ENCODE measurements around the gene RAMP2. TPM values are rescaled to one million over a fixed set of nuclear protein-coding genes. Genes with fewer than 3 reads are reported as not detected.

The RAMP2 gene
- total and polyA plus RNA-seq, 2 experiments from 2014 or later: 8.8 to 29.5 TPM

DNA sequence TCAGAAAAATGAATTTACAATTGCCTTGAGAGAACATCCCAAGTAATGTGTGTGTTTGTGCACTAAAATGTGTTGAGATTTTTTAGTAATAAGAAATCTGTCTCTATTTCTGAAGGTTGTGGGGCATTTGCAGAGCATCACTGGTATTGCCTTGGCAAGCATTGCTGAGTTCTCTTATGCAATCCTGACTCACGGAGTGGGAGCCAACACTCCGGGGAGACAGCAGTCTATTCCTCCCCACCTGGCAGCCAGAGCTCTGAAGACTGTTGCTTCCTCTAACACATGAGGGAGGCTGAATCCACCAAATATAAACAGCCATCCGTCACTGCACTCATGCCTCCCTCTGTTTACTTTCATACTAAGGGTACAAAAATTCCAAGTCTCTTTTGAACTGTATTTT is 48.2 kb downstream of the RAMP2 start:
- Mint-ChIP-seq H3K27ac (no peak overlapping the region), H3K4me1 (no peaks in the 10 kb centered on the region)
- H4K20me1 ChIP-seq (replicated peaks; ENCODE audit: insufficient read depth): peaks cover 5% of the 10 kb centered on the region

More for the DNA sequence above, 48.2 kb downstream of the RAMP2 start:
- ATAC-seq (no peak), DNase-seq (ENCODE audit: low spot score) (no peak)
- H3K27ac ChIP-seq (ENCODE audit: low read depth): no peak overlapping the region
- no peaks in the 10 kb centered on the region for H3K9me2 ChIP-seq (ENCODE audit: insufficient read depth)
- H3K4me1 ChIP-seq (ENCODE audit: insufficient read depth): no peaks in the 10 kb centered on the region
- Mint-ChIP-seq H3K36me3 (ENCODE audit: low read depth) (peaks cover 14% of the 10 kb centered on the region), H3K9me3 (no peaks in the 10 kb centered on the region), H3K27me3 (ENCODE audit: insufficient read depth, low read depth, poor library complexity) (no peaks in the 10 kb centered on the region), H3K4me3 (no peak overlapping the region)
- H3F3A ChIP-seq (replicated peaks; ENCODE audit: low read depth): no peaks in the 10 kb centered on the region
- H3K4me3 ChIP-seq: no peak overlapping the region
- H3K79me2 ChIP-seq (replicated peaks; ENCODE audit: insufficient read depth): no peaks in the 10 kb centered on the region
- no peak overlapping the region for H3K4me2 ChIP-seq
- TF ChIP-seq EZH2phosphoT487 (IDR thresholded peaks at IDR 0.05; ENCODE audit: unreplicated experiment): no peak
- peaks cover 12% of the 10 kb centered on the region for H3K36me3 ChIP-seq (ENCODE audit: insufficient read depth)
- no peaks in the 10 kb centered on the region for H3K27me3 ChIP-seq (ENCODE audit: insufficient read depth)
- H2AFZ ChIP-seq: no peak overlapping the region

Small RNAs within 50 kb of the gene (small RNA-seq; reads per million reads assigned to genes)
- gene HMGN2P15 (ENCODE audit: low replicate concordance): not detected

Other genes with a start within 250 kb of the RAMP2 start
- 21.9 and 31.2 TPM in 2 replicates for gene NAGLU, start 225.0 kb upstream of the RAMP2 start, total RNA-seq (2014; rRNA removed; shearing (Covaris generic))
- gene NAGLU, start 225.0 kb upstream of the RAMP2 start, polyA plus RNA-seq (2016; fragmentation: Nextera tagmentation; extraction: Ambion mirVana): 12.0 and 13.0 TPM in 2 replicates
- gene HSD17B1, start 208.3 kb upstream of the RAMP2 start, total RNA-seq (2014; rRNA removed; shearing (Covaris generic)): 0.97 and 1.7 TPM in 2 replicates
- 1.7 and 1.8 TPM in 2 replicates for gene HSD17B1, start 208.3 kb upstream of the RAMP2 start, polyA plus RNA-seq (2016; fragmentation: Nextera tagmentation; extraction: Ambion mirVana)
- gene COASY, start 199.1 kb upstream of the RAMP2 start, total RNA-seq (2014; rRNA removed; shearing (Covaris generic)): 60.1 and 62.0 TPM in 2 replicates
- gene COASY, start 199.1 kb upstream of the RAMP2 start, polyA plus RNA-seq (2016; fragmentation: Nextera tagmentation; extraction: Ambion mirVana): 72.1 and 77.5 TPM in 2 replicates
- gene MLX, start 194.1 kb upstream of the RAMP2 start, total RNA-seq (2014; rRNA removed; shearing (Covaris generic)): 23.3 and 34.1 TPM in 2 replicates
- 28.8 and 33.2 TPM in 2 replicates for gene MLX, start 194.1 kb upstream of the RAMP2 start, polyA plus RNA-seq (2016; fragmentation: Nextera tagmentation; extraction: Ambion mirVana)
- gene PSMC3IP, start 183.5 kb upstream of the RAMP2 start, total RNA-seq (2014; rRNA removed; shearing (Covaris generic)): 14.7 and 18.5 TPM in 2 replicates
- 29.5 and 32.7 TPM in 2 replicates for gene PSMC3IP, start 183.5 kb upstream of the RAMP2 start, polyA plus RNA-seq (2016; fragmentation: Nextera tagmentation; extraction: Ambion mirVana)
- gene RETREG3, start 151.9 kb upstream of the RAMP2 start, total RNA-seq (2014; rRNA removed; shearing (Covaris generic)): 35.4 and 38.2 TPM in 2 replicates
- gene RETREG3, start 151.9 kb upstream of the RAMP2 start, polyA plus RNA-seq (2016; fragmentation: Nextera tagmentation; extraction: Ambion mirVana): 8.0 and 10.5 TPM in 2 replicates
- gene TUBG1, start 151.5 kb upstream of the RAMP2 start, total RNA-seq (2014; rRNA removed; shearing (Covaris generic)): 82.8 and 101 TPM in 2 replicates
- gene TUBG1, start 151.5 kb upstream of the RAMP2 start, polyA plus RNA-seq (2016; fragmentation: Nextera tagmentation; extraction: Ambion mirVana): 110 and 117 TPM in 2 replicates
- gene TUBG2, start 101.9 kb upstream of the RAMP2 start, total RNA-seq (2014; rRNA removed; shearing (Covaris generic)): 15.3 and 18.2 TPM in 2 replicates
- gene TUBG2, start 101.9 kb upstream of the RAMP2 start, polyA plus RNA-seq (2016; fragmentation: Nextera tagmentation; extraction: Ambion mirVana): 16.5 and 19.0 TPM in 2 replicates
- 24.2 and 24.8 TPM in 2 replicates for gene PLEKHH3, start 84.2 kb upstream of the RAMP2 start, total RNA-seq (2014; rRNA removed; shearing (Covaris generic))
- 10.9 and 13.8 TPM in 2 replicates for gene PLEKHH3, start 84.2 kb upstream of the RAMP2 start, polyA plus RNA-seq (2016; fragmentation: Nextera tagmentation; extraction: Ambion mirVana)
- 1.1 and 1.7 TPM in 2 replicates for gene CCR10, start 79.4 kb upstream of the RAMP2 start, total RNA-seq (2014; rRNA removed; shearing (Covaris generic))
- gene CCR10, start 79.4 kb upstream of the RAMP2 start, polyA plus RNA-seq (2016; fragmentation: Nextera tagmentation; extraction: Ambion mirVana): 2.7 and 3.0 TPM in 2 replicates
- 2.9 and 5.0 TPM in 2 replicates for gene CNTNAP1, start 78.7 kb upstream of the RAMP2 start, total RNA-seq (2014; rRNA removed; shearing (Covaris generic))
- gene CNTNAP1, start 78.7 kb upstream of the RAMP2 start, polyA plus RNA-seq (2016; fragmentation: Nextera tagmentation; extraction: Ambion mirVana): 0.75 and 1.3 TPM in 2 replicates
- 16.3 and 16.9 TPM in 2 replicates for gene EZH1, start 16.2 kb upstream of the RAMP2 start, total RNA-seq (2014; rRNA removed; shearing (Covaris generic))
- 17.5 and 18.0 TPM in 2 replicates for gene EZH1, start 16.2 kb upstream of the RAMP2 start, polyA plus RNA-seq (2016; fragmentation: Nextera tagmentation; extraction: Ambion mirVana)
- 110 and 129 TPM in 2 replicates for gene VPS25, start 12.2 kb downstream of the RAMP2 start, total RNA-seq (2014; rRNA removed; shearing (Covaris generic))
- 93.5 and 105 TPM in 2 replicates for gene VPS25, start 12.2 kb downstream of the RAMP2 start, polyA plus RNA-seq (2016; fragmentation: Nextera tagmentation; extraction: Ambion mirVana)
- gene WNK4, start 19.4 kb downstream of the RAMP2 start, total RNA-seq (2014; rRNA removed; shearing (Covaris generic)): 0.10 and 0.54 TPM in 2 replicates
- 0.65 and 0.83 TPM in 2 replicates for gene WNK4, start 19.4 kb downstream of the RAMP2 start, polyA plus RNA-seq (2016; fragmentation: Nextera tagmentation; extraction: Ambion mirVana)
- 57.6 and 81.2 TPM in 2 replicates for gene COA3, start 37.5 kb downstream of the RAMP2 start, total RNA-seq (2014; rRNA removed; shearing (Covaris generic))
- 123 and 138 TPM in 2 replicates for gene COA3, start 37.5 kb downstream of the RAMP2 start, polyA plus RNA-seq (2016; fragmentation: Nextera tagmentation; extraction: Ambion mirVana)
- not detected in 2 replicates for gene CNTD1, start 37.6 kb downstream of the RAMP2 start, total RNA-seq (2014; rRNA removed; shearing (Covaris generic))
- 0.80 and 1.1 TPM in 2 replicates for gene CNTD1, start 37.6 kb downstream of the RAMP2 start, polyA plus RNA-seq (2016; fragmentation: Nextera tagmentation; extraction: Ambion mirVana)
- gene BECN1, start 63.1 kb downstream of the RAMP2 start, total RNA-seq (2014; rRNA removed; shearing (Covaris generic)): 54.8 and 57.2 TPM in 2 replicates
- 35.5 and 41.8 TPM in 2 replicates for gene BECN1, start 63.1 kb downstream of the RAMP2 start, polyA plus RNA-seq (2016; fragmentation: Nextera tagmentation; extraction: Ambion mirVana)
- 178 and 201 TPM in 2 replicates for gene PSME3, start 72.2 kb downstream of the RAMP2 start, total RNA-seq (2014; rRNA removed; shearing (Covaris generic))
- 85.2 and 93.5 TPM in 2 replicates for gene PSME3, start 72.2 kb downstream of the RAMP2 start, polyA plus RNA-seq (2016; fragmentation: Nextera tagmentation; extraction: Ambion mirVana)
- gene AOC2, start 83.4 kb downstream of the RAMP2 start, total RNA-seq (2014; rRNA removed; shearing (Covaris generic)): 5.7 and 5.8 TPM in 2 replicates
- 2.0 and 2.1 TPM in 2 replicates for gene AOC2, start 83.4 kb downstream of the RAMP2 start, polyA plus RNA-seq (2016; fragmentation: Nextera tagmentation; extraction: Ambion mirVana)
- gene AOC3, start 90.0 kb downstream of the RAMP2 start, total RNA-seq (2014; rRNA removed; shearing (Covaris generic)): 1.4 and 1.6 TPM in 2 replicates
- gene AOC3, start 90.0 kb downstream of the RAMP2 start, polyA plus RNA-seq (2016; fragmentation: Nextera tagmentation; extraction: Ambion mirVana): 1.7 and 2.6 TPM in 2 replicates
- gene G6PC1, start 139.6 kb downstream of the RAMP2 start, total RNA-seq (2014; rRNA removed; shearing (Covaris generic)): not detected in 2 replicates
- not detected in 2 replicates for gene G6PC1, start 139.6 kb downstream of the RAMP2 start, polyA plus RNA-seq (2016; fragmentation: Nextera tagmentation; extraction: Ambion mirVana)
- gene AARSD1, start 203.2 kb downstream of the RAMP2 start, total RNA-seq (2014; rRNA removed; shearing (Covaris generic)): 25.7 and 28.4 TPM in 2 replicates
- gene AARSD1, start 203.2 kb downstream of the RAMP2 start, polyA plus RNA-seq (2016; fragmentation: Nextera tagmentation; extraction: Ambion mirVana): 69.6 and 74.4 TPM in 2 replicates
- gene PTGES3L, start 218.9 kb downstream of the RAMP2 start, total RNA-seq (2014; rRNA removed; shearing (Covaris generic)): 2.3 and 7.7 TPM in 2 replicates
- 2.0 and 2.5 TPM in 2 replicates for gene PTGES3L, start 218.9 kb downstream of the RAMP2 start, polyA plus RNA-seq (2016; fragmentation: Nextera tagmentation; extraction: Ambion mirVana)
- gene RUNDC1, start 219.3 kb downstream of the RAMP2 start, total RNA-seq (2014; rRNA removed; shearing (Covaris generic)): 11.1 and 11.9 TPM in 2 replicates
- 6.1 and 6.9 TPM in 2 replicates for gene RUNDC1, start 219.3 kb downstream of the RAMP2 start, polyA plus RNA-seq (2016; fragmentation: Nextera tagmentation; extraction: Ambion mirVana)
- gene RPL27, start 237.2 kb downstream of the RAMP2 start, total RNA-seq (2014; rRNA removed; shearing (Covaris generic)): 1,307 and 1,784 TPM in 2 replicates
- gene RPL27, start 237.2 kb downstream of the RAMP2 start, polyA plus RNA-seq (2016; fragmentation: Nextera tagmentation; extraction: Ambion mirVana): 2,722 and 2,793 TPM in 2 replicates
- gene IFI35, start 245.6 kb downstream of the RAMP2 start, total RNA-seq (2014; rRNA removed; shearing (Covaris generic)): 2.3 and 3.3 TPM in 2 replicates
- 1.5 and 1.8 TPM in 2 replicates for gene IFI35, start 245.6 kb downstream of the RAMP2 start, polyA plus RNA-seq (2016; fragmentation: Nextera tagmentation; extraction: Ambion mirVana)